Right lobe of liver (tissue), 4 donors: ENCODE results near the gene RIOK1.

Experiments used
- CTCF ChIP-seq, 4 donors: fragments of 200-600 bp in 3 of 4; fragments of 450-650 bp in 1 of 4; IDR thresholded peaks; one replicate each; pipeline versions ENCODE4 v1.5.1 to v1.8.0; 2016 to 2022; ENCODE audit warnings: antibody characterized with exemption in 4 of 4, mild to moderate bottlenecking in 2 of 4
- POLR2A ChIP-seq: fragments of 450-650 bp; IDR thresholded peaks from one replicate; pipeline ENCODE4 v1.6.1; 2017; ENCODE audit warnings: antibody characterized with exemption, mild to moderate bottlenecking
- donor health status: DM: no; HTN: no; CAD: no.
- donor health status: DM: no; HTN: no; CAD: no.
- donor health status: DM: no; HTN: yes; CAD: no.

- no peak for TF ChIP-seq CTCF (IDR thresholded peaks at IDR 0.05)
- no peak for TF ChIP-seq POLR2A
Observed at GRCh38 chr6:7378740-7379139, 10.9 kb upstream of the RIOK1 start.
